GM12892 (cell line): ENCODE data around the gene TRDN.

Experiments
- POLR2A ChIP-seq: IDR thresholded peaks from 2 replicates; pipeline ENCODE4 v1.6.1; 2011; ENCODE audit warnings: low read depth, low read length, control low read depth
- POLR2AphosphoS5 ChIP-seq: IDR thresholded peaks from 2 replicates; pipeline ENCODE4 v1.6.1; 2011; ENCODE audit warnings: low read depth, low read length, control low read depth
- TAF1 ChIP-seq: IDR thresholded peaks from 2 replicates; pipeline ENCODE4 v1.6.1; 2011; ENCODE audit warnings: low read depth, mild to moderate bottlenecking, control low read depth, low read length, borderline replicate concordance

DNA sequence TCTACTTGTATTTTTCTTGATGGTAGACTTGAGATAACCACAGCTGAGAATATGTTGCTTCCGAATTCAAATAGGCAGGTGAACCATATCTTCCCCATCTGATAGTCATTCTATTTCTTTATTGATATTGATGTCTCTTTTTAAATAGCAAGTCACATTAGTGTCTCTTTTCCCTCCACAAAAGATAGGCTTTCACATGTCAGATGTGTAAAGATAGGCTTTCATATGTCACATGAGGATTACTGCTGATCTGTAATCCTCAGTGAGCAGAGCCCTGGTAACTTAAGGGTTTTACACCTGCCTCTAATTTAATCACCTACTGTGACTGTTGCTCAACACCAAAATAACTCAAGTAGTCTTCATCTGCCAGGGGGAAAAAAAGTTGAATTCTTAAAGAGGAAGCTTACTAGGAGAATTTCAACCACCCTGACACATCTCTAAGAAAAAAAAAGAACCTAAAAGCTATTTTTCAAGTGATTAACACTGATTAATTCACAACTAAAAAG lies 45.3 kb upstream of the TRDN start:
- TF ChIP-seq POLR2AphosphoS5 (no peak), POLR2A (no peak), TAF1 (no peak)
